Dedifferentiated amniotic fluid mesenchymal stem cell (primary cell): Measurements from ENCODE around the gene SCP2.
"Not testable (repeated sequence)": the region's sequence is repeated elsewhere in the genome, so short reads cannot be mapped to it uniquely, and the experiment has no call there.

Experiments used
- DNase-seq: peaks from one replicate; pipeline ENCODE4 v3.0.0-alpha.2; 2016; ENCODE audit errors: extremely low spot score

The SCP2 gene

GRCh38 chr1:52969234-52969633 lies 42.2 kb downstream of the SCP2 start:
- DNase-seq, result not testable (repeated sequence)

- no peak for DNase-seq
Observed at GRCh38 chr1:52970149-52970548, 43.1 kb downstream of the SCP2 start.

GRCh38 chr1:52973841-52974240 lies 46.8 kb downstream of the SCP2 start:
- DNase-seq, result no peak

GRCh38 chr1:52976183-52977035 lies 49.3 kb downstream of the SCP2 start:
- no peak for DNase-seq

- DNase-seq, result no peak
Observed at GRCh38 chr1:52978045-52978444, 51.0 kb downstream of the SCP2 start.

- DNase-seq, result not testable (repeated sequence)
Observed at GRCh38 chr1:52992733-52993132, 65.7 kb downstream of the SCP2 start.

- DNase-seq, result no peak
Observed at GRCh38 chr1:52994656-52995055, 67.6 kb downstream of the SCP2 start.

GRCh38 chr1:52996653-52997052 lies 69.6 kb downstream of the SCP2 start:
- no peak for DNase-seq

- DNase-seq, result no peak
Observed at GRCh38 chr1:53001128-53001527, 74.1 kb downstream of the SCP2 start.

GRCh38 chr1:53006612-53007011 lies 79.5 kb downstream of the SCP2 start:
- not testable (repeated sequence) for DNase-seq

GRCh38 chr1:53010247-53010646 lies 83.2 kb downstream of the SCP2 start:
- not testable (repeated sequence) for DNase-seq

GRCh38 chr1:53011175-53011574 lies 84.1 kb downstream of the SCP2 start:
- DNase-seq, result no peak

GRCh38 chr1:53014791-53015507 lies 87.9 kb downstream of the SCP2 start:
- DNase-seq, result peak; percentile 83

- DNase-seq, result no peak
Observed at GRCh38 chr1:53015508-53015860, 88.4 kb downstream of the SCP2 start.

- DNase-seq, result peak; percentile 11
Observed at GRCh38 chr1:53016705-53017104, 89.6 kb downstream of the SCP2 start.

GRCh38 chr1:53020588-53020987 lies 93.5 kb downstream of the SCP2 start:
- DNase-seq, result peak; percentile 11

- no peak for DNase-seq
Observed at GRCh38 chr1:53022179-53022578, 95.1 kb downstream of the SCP2 start.

GRCh38 chr1:53023546-53023945 lies 96.5 kb downstream of the SCP2 start:
- no peak for DNase-seq

GRCh38 chr1:53024117-53024516 lies 97.0 kb downstream of the SCP2 start:
- DNase-seq, result no peak

- DNase-seq, result peak; percentile 62
Observed at GRCh38 chr1:53025034-53025768, 98.1 kb downstream of the SCP2 start.

GRCh38 chr1:53025769-53026112 lies 98.7 kb downstream of the SCP2 start:
- DNase-seq, result no peak

- peak; percentile 12 for DNase-seq
Observed at GRCh38 chr1:53026254-53026653, 99.2 kb downstream of the SCP2 start.

- DNase-seq, result no peak
Observed at GRCh38 chr1:53031732-53032131, 104.7 kb downstream of the SCP2 start.
